Embryonic facial prominence (tissue), 1 donor: Measurements from ENCODE around the gene CASQ1.

ENCODE experiments used
- DNase-seq: peaks from one replicate; pipeline ENCODE4 v3.0.0-alpha.2; 2016; ENCODE audit errors: extremely low spot score

Gene CASQ1

DNA sequence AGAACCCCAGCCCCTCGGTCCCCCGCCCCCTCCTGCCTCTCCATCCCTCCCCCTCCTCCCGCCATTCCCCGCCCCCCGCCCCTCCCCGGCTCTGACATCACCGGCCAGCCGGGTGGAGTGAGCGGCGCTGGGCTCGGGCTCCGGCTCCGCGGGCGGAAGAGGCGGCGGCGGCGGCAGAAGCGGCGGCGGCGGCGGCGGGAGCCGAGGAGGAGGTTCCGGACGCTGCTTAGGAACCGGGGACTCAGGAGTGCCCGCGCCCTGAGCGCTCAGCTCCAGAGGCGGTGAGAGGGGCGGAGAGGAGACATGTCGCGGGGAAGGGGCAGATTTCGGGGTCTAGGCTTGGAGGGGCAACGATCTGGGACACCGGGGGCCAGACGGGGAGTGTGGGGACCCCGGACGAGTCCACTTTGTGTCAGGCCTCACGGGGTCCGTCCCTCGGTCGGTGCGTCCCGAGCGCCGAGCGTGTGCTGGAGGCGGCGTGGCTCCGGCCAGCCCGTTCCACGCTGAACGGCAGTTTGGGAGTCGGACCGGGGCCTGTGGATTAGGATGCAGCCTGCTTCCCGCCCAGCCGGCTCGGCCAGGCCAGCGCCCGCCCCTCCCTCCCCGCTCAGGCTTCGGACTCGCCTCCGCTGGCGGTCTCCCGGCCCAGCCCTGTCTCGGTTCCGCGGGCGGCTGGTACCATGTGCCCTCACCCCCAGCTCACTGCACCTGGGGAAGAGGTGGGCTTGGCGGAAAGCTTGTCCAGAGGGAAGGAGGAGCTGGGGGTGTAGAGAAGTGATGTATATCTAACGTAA is 15.1 kb downstream of the CASQ1 start, which contains the start of gene PEA15:
PEA15 (plus strand) TSS at position 143 of the 794 bp plus-strand sequence. CDS start 6,161 bp downstream, outside the sequence.
- peak; percentile 42 for DNase-seq

DNA sequence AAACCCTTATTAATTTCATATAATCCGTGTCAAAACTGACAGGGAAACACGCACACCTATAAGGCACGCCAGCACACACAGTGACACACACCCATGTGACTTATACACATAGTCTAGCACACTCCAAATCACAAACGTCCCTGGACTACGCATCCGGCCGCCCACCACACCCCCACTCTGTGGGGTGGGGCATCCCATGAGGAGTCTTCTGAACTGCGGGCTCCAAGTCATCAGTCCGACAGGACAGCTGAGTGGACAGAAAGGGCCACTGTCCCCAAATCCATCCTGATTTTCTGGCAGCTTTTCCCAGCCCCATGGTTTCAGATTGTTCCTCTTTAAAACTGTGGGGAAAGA is 15.6 kb downstream of the CASQ1 start:
- no peak for DNase-seq

DNA sequence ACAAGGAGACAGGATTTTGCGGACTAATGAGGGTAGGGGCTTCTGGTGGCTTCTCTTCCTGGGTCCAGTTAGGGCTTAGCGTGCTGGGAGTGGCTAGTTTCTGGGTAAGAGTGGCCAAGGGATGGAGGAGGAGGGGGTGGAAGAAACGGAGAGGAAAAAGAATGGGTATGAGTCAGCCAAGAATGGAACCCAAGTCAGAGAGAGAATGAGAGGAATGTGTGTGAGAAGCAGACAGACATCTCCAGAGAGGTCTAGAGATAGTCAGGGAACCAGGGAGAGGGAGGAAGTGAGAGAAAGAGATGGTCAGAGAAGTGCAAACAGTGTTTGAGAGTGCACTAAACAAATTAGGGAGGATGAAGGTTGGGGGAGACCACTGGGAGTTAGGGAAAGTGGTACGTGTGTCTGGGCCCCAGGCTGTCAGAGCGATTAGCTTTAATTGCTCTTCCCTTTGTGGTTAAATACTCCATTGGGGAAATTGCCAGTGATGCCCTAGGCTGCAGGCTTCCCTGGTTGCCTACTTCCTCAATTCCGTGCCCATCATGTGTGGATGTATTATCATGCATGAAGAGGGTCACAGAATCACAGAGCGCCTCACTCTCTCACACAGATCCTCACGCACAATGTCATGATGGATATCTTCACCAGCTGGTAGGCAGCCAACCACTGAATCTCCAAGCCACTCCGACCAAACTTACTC is 16.2 kb downstream of the CASQ1 start:
- no peak for DNase-seq

DNA sequence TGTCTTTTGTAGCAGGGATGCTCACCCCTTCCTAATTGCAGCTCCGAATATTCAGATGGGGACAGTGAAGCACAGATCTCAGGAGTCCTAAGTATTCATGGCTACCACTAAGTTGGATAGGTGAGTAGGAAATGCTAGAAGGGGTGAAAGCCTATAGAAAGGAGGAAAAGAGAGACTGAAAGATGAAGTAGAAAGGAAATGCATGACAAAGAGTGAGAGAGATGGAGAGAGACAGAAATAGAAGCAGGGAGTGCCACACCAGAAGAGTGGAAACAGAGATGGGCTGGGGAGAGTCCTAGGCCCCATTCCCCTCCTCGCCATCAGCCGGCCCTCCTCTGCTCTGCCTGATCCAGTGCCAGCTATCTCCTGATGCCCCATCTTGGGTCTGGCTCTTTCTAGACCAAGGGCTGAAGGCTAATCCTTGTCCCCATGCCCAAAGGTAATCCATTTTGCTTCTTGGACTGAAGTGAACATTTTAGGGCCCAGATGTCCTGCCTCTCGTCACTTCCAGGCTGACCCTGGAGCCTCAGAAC is 16.8 kb downstream of the CASQ1 start:
- DNase-seq, result no peak

DNA sequence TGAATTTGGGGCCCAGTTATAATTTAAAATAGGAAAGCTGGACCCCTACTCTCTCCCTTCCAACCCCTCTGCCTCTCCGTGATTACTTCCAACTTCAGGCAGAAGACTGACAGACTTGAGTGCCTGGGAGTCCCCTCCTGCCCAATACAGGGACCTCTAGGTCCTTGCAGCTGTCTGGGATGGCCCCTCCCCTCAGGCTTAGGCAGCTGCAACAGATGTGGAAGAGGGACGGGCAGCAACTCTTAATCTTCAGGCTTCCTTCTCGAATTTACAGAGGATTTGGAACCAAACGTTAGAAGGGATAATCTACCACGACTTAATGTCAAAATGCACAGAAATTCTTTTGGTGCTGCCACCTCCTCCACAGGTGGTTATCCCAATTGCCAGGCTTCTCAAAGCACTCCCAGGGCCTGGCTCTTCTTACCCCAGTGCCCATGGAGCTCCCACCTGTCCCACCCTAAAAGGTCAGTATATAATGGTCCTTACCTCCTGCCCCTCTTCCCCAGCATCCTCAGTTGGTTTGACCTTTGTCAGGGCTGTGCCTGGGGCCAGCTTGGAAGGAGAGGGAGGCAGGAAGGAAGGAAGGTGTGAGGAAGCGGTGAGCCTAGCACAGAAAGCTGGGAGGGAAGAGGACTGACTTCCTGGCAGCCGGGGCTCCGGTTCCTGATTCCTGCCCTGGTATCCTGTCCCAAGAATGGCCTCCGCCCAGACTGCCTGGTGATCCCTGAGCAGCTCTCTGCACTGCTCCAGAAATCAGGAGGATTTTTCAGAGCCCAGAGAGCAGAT is 17.6 kb downstream of the CASQ1 start:
- no peak for DNase-seq

DNA sequence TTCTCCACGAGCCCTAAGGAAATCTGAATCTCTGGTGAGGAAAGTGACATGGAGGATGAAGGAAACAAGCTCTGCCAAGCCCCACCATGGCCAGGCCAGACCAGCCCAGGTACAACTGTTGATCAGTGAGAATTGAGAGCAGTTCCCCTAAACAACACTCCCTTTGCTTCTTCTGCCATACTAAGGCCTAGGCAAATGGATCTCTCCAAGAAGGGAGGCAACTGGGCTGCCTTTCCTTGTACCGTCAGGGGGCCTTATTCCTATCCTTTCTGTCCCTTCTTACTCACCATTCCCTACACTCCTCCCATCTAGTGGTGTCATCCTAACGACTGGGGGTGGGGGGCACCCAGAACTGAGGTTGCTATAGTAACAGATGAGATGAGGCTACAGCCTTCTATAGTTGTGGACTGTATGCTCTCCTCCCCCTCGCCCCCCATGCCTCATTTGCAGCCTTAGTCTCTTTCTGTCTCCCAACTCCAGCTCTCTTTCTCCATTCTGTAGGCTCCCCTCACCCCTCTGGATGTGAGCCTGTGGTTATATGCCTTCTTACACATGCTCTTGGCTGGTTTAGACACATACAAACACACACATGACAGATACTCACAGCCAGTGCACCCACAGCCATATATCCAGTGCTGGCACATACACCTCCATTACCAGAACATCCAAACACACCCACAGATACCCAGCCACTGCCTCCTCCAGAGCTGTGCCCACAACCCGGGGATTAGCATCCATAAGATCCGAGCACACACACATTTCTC is 18.4 kb downstream of the CASQ1 start:
- DNase-seq, result no peak

DNA sequence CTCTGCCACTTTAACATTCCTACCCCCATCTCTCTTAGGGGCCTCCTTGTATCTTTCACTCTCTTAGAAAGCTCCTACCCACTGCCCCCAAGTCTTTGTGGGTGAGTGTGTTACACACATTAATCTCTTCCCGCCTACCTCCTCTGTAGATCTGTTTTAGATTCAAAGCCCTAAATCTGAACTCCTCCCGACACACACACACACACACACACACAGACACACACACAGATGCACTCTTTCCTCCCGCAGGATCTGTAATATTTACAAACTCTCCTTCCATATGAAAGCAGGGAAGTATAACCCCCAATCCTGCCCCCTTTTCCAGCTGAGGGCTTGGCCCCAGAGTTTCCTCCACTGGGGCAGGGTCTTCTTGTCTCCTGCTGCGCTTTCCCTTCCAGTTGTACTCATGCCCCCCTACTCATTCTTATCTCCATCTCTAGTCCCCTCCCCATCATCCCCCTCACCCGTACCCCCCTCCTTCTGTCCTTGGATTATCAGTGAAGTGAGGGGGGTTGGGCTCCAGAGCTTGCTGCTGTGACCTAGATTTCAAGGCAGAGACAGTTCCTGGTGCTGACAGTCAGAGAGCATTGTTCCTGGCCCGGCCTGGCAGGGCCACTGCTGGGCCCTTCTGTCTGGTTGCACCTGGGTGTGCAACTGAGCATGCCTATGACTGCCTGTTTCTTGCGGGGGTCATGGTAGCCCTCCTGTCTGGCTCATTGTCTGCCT is 19.1 kb downstream of the CASQ1 start:
- DNase-seq, result no peak

DNA sequence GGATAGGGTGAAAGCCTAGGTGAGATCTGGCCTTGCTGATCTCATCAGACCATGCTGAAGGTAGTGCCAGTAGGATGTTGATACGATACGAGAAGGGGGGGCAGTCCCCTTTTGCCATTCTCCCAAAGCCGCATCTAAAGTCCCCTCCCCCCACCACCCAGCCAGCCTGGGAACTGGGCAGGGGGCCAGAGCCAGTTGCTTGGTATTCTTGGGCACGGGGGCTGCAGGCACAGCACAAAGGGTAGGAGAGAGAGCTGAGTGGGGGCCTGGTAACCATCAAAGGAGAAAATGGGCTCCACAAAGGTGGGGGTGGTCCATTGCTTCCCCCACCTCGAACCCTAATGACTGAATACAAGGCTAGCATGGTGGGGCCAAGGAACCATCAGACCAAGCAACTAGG is 20.2 kb downstream of the CASQ1 start:
- no peak for DNase-seq

DNA sequence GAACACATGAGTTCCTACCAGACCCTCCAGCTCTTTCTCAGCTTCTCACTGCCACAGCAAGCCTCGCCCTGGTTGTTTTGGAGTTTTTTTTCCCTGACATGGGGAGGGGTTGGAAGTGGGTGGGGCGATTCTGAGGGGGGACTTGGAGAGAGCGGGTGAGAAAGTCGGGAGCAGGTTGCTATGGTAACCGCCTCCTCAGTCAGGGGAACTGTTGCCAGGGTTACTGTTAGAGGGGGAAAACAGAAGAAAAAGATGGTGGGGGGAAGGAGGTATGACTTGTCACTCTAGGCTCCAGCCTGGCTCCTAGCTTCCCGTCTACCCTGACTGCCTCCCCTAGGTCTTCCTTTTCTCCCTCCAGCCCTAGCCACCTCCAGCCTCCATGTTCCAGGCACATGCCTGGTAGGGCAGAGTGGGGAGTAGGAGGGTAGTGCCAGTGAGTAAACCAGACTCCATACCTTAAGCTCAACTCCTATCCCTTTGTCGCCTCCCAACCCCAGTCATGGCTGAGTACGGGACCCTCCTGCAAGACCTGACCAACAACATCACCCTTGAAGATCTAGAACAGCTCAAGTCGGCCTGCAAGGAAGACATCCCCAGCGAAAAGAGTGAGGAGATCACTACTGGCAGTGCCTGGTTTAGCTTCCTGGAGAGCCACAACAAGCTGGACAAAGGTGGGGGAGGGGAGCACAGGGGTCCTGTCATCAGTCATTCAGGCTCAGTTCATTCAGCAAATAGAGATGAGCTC is 20.8 kb downstream of the CASQ1 start:
- DNase-seq, result no peak

DNA sequence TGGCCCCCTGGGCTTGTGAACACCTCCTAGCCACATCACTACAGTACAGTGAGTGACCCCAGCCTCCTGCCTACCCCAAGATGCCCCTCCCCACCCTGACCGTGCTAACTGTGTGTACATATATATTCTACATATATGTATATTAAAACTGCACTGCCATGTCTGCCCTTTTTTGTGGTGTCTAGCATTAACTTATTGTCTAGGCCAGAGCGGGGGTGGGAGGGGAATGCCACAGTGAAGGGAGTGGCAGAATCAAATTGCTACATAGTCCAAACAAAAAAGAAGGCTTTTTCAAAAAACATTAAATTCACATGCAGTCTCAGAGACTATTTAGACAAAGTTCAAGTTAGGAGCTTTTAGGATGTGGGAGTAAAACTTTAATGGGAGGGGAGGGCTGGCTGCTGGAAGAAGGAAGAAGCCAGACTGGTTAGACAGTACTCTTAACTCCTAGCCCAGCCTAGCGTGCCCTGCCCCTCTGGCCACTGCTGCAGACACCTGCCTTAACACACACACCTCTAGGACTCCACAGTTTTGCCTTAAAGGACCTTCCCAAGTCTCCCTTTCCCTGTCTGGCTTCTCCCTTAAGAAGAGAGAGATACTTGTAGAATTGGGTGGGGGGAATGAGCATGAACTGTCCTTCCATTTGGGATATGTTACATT is 24.2 kb downstream of the CASQ1 start:
- DNase-seq, result no peak

DNA sequence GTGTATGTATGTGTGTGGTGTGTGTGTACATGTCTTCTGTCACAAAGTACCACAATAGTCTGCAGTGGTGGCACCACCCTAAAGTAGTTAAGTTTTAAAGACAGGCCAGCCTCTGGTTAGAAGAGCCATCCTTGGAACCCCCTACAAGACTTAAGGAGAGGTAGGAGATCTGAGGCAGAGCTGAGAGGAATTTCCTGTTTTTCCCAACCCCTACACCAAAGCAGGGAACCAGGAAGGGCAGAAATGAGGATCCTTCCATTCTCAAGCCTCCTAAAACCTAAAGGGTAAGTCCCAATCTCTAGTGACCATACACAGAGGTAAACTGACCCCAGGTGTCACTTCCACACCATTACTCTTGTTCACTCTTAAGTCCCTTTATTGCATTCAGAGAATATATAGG is 25.9 kb downstream of the CASQ1 start:
- DNase-seq, result no peak

DNA sequence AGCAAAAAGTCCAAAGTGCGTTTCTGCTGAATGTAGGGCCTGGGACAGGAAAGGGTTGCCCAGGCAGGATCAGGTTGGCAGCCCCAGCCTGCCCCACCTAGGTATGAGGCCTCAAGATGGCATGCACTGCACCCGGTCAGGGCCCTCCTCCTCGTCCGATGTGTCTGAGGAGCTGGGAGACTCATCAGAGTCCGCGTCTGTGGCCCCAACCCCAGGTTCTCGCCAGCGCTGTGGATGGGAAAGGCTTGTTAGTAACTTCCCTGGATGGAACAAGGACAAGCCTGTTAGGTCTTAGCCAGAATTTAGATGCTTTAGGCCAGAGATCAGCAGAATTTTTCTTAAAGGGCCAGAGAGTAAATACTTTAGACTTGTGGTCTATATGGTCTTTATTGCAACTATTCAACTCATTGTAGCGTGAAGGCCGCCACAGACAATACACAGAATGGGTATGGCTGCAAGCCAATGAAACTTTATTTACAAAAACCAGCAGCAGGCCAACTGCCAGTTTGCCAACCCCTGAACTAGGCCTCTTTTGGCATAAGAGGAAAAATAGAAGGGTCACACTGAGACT is 27.2 kb downstream of the CASQ1 start:
- DNase-seq, result no peak

DNA sequence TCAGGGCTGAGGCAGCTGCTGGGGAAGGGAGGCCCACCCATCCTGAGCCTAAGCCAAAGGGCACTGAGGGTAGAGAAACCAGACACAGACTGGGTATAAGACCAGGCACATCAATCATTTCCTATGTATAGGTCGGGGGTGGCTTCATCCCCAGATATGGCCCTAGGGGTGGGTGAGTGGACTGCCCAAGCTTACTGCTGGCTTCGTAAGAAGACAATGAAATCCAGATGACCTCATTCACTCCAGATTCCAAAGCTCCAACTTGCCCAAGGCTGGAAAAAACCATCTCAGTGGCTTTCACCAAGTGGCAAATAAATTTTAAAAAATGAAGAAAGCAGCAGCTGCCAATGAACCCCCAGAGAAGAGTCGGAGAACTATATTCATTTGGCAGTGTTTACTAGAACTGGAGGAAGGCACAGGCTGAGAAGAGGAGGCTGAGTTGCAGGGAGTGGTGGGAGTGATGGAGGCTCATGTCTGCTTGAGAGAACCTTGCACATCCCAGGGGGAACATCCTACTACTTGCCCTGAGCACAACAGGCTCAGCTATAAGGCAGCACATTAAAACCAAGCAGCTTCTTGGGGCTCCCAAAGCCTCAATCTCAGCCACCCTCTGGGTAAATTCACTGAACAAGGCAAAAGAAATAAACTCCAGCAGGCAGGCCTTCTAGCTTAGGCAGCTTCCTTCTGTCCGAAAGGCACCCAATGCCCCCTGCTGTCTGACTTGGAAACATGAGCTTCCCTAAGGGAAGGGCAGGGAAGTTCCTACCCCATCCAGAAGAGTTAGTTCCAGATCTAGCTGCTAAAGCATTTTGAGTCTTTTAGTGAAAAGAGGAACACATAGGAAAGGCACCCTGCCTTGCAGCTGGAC is 28.9 kb downstream of the CASQ1 start:
- no peak for DNase-seq

DNA sequence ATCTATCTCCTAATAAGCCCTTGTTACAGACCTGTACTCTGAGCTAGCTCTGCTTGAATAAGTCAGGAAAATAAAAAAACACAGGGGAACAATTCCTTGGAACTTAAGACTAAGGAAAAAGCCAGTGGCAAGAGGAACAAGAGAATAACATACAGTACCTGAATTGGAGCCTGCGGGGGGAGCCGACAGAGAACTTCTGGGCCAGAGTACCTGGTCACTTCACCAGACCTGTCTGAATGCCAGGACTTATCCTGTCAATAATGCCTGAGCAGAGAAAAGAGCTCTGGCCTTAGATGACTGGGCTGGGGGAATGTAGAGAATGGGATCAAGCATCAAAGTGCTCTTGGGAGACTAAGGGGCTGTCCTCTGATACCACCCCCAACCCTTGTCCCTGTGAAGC is 29.9 kb downstream of the CASQ1 start:
- no peak for DNase-seq

DNA sequence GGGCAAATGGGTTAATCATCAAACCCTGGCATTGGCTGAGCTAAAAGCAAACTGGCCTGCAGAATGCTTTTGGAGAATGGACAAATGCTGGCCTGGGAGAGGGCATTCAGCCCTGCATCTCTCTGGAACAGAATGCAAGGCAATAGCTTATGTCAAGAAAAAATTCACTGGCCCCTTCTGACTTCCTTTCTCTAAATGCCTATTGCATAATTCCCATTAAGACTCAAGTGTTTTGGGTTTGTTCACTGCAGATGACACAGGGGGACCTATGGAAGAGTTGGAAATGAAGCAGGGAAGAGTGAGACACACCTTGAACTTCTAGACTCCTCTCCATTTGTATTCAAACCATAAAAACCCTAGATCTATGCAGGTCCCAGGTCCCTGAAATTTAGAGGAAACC is 30.7 kb downstream of the CASQ1 start:
- DNase-seq, result no peak

DNA sequence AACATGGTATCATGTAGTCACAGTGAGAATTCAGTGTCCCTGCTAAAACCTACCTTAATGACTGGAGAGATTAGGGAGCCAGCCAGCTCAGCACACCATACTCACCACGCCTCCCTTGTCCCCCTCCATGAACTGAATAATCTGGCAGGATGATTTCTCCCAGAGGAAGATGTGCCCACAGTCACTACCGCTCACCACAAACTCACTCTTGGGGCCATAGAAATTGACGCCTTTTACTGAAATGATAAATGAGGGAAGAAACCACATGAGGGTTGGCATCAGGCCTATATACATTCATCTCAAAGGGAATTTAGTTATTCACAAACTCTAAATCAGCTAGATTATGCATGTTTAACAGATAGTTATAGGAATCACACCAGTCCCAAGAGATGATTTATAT is 32.2 kb downstream of the CASQ1 start:
- no peak for DNase-seq

DNA sequence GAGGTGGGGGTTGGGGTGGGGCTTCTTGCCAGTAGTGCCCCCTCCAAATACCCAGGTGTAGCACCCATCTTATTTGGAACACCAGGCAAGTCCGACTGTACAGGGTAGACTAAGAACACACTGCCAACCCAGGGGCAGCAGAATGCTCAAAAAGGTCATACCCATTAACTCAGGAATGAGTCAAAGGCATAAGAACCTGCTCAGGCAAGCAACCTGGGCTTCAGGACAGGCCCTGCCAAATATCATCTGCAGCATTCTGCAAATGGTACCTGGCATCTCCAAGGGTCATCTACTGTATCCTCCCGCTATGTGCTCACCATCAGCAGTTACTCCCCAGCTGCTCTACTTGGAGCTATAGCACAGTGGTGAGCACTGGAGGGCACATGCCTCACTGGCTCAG is 34.2 kb downstream of the CASQ1 start:
- no peak for DNase-seq

DNA sequence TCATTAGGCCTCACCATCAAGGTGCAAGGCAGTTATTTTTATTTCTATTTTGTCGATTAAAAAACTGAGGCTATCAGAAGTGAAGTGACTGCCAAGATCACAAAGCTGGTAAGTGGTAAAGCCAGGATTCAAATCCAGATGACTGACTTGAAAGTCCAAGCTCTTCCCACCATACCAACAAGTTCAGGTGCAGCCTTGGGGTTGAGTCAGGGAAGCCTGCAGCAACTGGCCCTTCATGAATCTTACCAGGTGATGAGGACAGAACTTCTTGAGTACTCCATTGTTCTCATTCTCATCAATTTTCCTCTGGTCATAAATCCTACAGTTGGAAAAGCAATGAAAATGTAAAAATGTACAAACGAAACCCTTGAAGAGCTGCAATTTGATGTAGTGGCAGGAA is 35.0 kb downstream of the CASQ1 start:
- no peak for DNase-seq
